B cell (primary cell): ENCODE measurements around the gene PLPPR5. TPM values are rescaled to one million over a fixed set of nuclear protein-coding genes. Genes with fewer than 3 reads are reported as not detected.
A peak's percentile ranks its signal among the peaks of the same experiment; 100 is the strongest.

Source experiments
- ATAC-seq: fragments of 200-7000 bp; cut with Tn5 transposase; one replicate; pipeline ENCODE4 v1.10.0; 2021; ENCODE audit warnings: low read depth, mild to moderate bottlenecking, moderate number of reproducible peaks, moderate library complexity
- CTCF ChIA-PET: fragments of 350-600 bp; sonication (Branson Sonifier 250); formaldehyde crosslinking; loops from one replicate; lab custom pipeline; 2021; ENCODE audit warnings: antibody characterized with exemption, inconsistent platforms; lab: Charles Lee
- POLR2A ChIA-PET: fragments of 350-600 bp; sonication (Branson Sonifier 250); formaldehyde crosslinking; loops from one replicate; lab custom pipeline; 2021; ENCODE audit warnings: antibody characterized with exemption; lab: Charles Lee
- DNase-seq: peaks from one replicate; pipeline ENCODE4 v3.0.0; 2013
- H2AFZ ChIP-seq: 2 replicates; pipeline ENCODE4 v1.6.1; 2012; ENCODE audit warnings: mild to moderate bottlenecking, low read depth, low read length; ENCODE audit not compliant: insufficient read depth, poor library complexity, severe bottlenecking
- H3K27ac ChIP-seq, 2 donors: 1 replicate in 1 of 2; 2 replicates in 1 of 2; pipeline ENCODE4 v1.5.1; 2012 to 2013; ENCODE audit warnings: low read length in 2 of 2, mild to moderate bottlenecking in 2 of 2, moderate library complexity in 1 of 2
- H3K27me3 ChIP-seq, 4 experiments: fragments of 200-600 bp in 1 of 4; sonication (generic) in 1 of 4; replicated peaks in 1 of 4; 1 replicate in 2 of 4; 2 replicates in 2 of 4; pipeline versions ENCODE4 v1.6.1 to v1.7.0; 2013 to 2016; ENCODE audit warnings: low read length in 3 of 4, mild to moderate bottlenecking in 2 of 4, mixed read lengths in 1 of 4, moderate library complexity in 1 of 4; ENCODE audit not compliant: insufficient read depth in 4 of 4, control insufficient read depth in 3 of 4; ENCODE audit errors: control extremely low read depth in 1 of 4
- H3K36me3 ChIP-seq, 2 experiments: replicated peaks in 1 of 2; 1 replicate in 1 of 2; 2 replicates in 1 of 2; pipeline versions ENCODE4 v1.6.1 to v1.7.1; 2013; ENCODE audit warnings: low read length in 1 of 2; ENCODE audit not compliant: insufficient read depth in 2 of 2, control insufficient read depth in 1 of 2; ENCODE audit errors: control extremely low read depth in 1 of 2, extremely low read depth in 1 of 2
- H3K4me1 ChIP-seq, 2 donors: fragments of 200-600 bp in 1 of 2; sonication (generic) in 1 of 2; 1 replicate in 1 of 2; 2 replicates in 1 of 2; pipeline versions ENCODE4 v1.5.1 to v1.6.1; 2013 to 2017; ENCODE audit warnings: low read length in 2 of 2; ENCODE audit not compliant: control insufficient read depth in 2 of 2, insufficient read depth in 2 of 2
- H3K4me2 ChIP-seq: replicated peaks from 2 replicates; pipeline ENCODE3; 2012; ENCODE audit warnings: mild to moderate bottlenecking, low read depth, low read length; ENCODE audit not compliant: poor library complexity, severe bottlenecking
- H3K4me3 ChIP-seq, 5 experiments: fragments of 200-600 bp in 1 of 5; sonication (generic) in 1 of 5; 1 replicate in 3 of 5; 2 replicates in 2 of 5; pipeline versions ENCODE4 v1.5.1 to v1.7.0; 2011 to 2016; ENCODE audit warnings: low read length in 4 of 5, mild to moderate bottlenecking in 4 of 5, low read depth in 2 of 5, control low read depth in 1 of 5, moderate library complexity in 1 of 5; ENCODE audit not compliant: insufficient read depth in 1 of 5; ENCODE audit errors: control extremely low read depth in 1 of 5, extremely low read depth in 1 of 5
- H3K79me2 ChIP-seq: fragments of 200-600 bp; sonication (generic); one replicate; pipeline ENCODE4 v1.6.0; 2016; ENCODE audit warnings: low read length; ENCODE audit not compliant: control insufficient read depth, insufficient read depth
- H3K9ac ChIP-seq: fragments of 200-600 bp; sonication (generic); 2 replicates; pipeline ENCODE4 v1.6.1; 2017; ENCODE audit warnings: mild to moderate bottlenecking, low read length, moderate library complexity
- H3K9me3 ChIP-seq, 3 donors: one replicate each; pipeline versions ENCODE4 v1.6.1 to v1.7.1; 2013; ENCODE audit warnings: low read length in 2 of 3; ENCODE audit not compliant: control insufficient read depth in 2 of 3, insufficient read depth in 1 of 3; ENCODE audit errors: control extremely low read depth in 1 of 3
- H4K20me1 ChIP-seq: 2 replicates; pipeline ENCODE4 v1.6.0; 2012; ENCODE audit warnings: mild to moderate bottlenecking, low read length; ENCODE audit not compliant: insufficient read depth, control insufficient read depth, poor library complexity, severe bottlenecking
- H3K27ac Mint-ChIP-seq: one replicate; pipeline ENCODE4 v1.8.0; 2021; ENCODE audit warnings: mixed read lengths
- H3K27me3 Mint-ChIP-seq: one replicate; pipeline ENCODE4 v1.8.0; 2021; ENCODE audit warnings: mixed read lengths
- H3K4me1 Mint-ChIP-seq: one replicate; pipeline ENCODE4 v1.8.0; 2021; ENCODE audit warnings: mixed read lengths
- H3K4me3 Mint-ChIP-seq: one replicate; pipeline ENCODE4 v1.8.0; 2021; ENCODE audit warnings: mixed read lengths
- H3K9me3 Mint-ChIP-seq: one replicate; pipeline ENCODE4 v1.8.0; 2022; ENCODE audit warnings: mixed read lengths; ENCODE audit not compliant: insufficient read depth
- CTCF ChIP-seq: fragments of 200-600 bp; IDR thresholded peaks from one replicate; pipeline ENCODE4 v1.8.0; 2022; ENCODE audit warnings: antibody characterized with exemption, mild to moderate bottlenecking
- EZH2 ChIP-seq: IDR thresholded peaks from 2 replicates; pipeline ENCODE4 v1.6.1; 2012; ENCODE audit warnings: borderline replicate concordance, low read depth, mild to moderate bottlenecking, moderate library complexity, low read length; ENCODE audit not compliant: insufficient read depth, poor library complexity, severe bottlenecking
- WGBS: methylation state at CpG from one replicate; pipeline ENCODE4 v1.1.5; 2013; ENCODE audit warnings: missing lambda C conversion rate; ENCODE audit not compliant: insufficient coverage; 5-methylcytosine and 5-hydroxymethylcytosine counted together
- intact Hi-C: fragments of 100-400 bp; cut with micrococcal nuclease; formaldehyde crosslinking; loops from one replicate; pipeline ENCODE4 v1.10.0; 2022
- polyA minus RNA-seq: library from RNA; depleted of rRNA, polyadenylated mRNA; stranded (reverse); fragments of >200 nt; gene quantifications from 2 replicates; pipeline ENCODE4 v1.2.3, GENCODE V29; 2012
- polyA plus RNA-seq: library from polyadenylated mRNA; depleted of rRNA; stranded (reverse); fragments of >200 nt; gene quantifications from 2 replicates; pipeline ENCODE4 v1.2.3, GENCODE V29; 2012
- total RNA-seq, 2 donors: library from RNA; stranded (reverse); fragments of 120-200 nt in 1 of 2; gene quantifications; 1 replicate in 1 of 2; 2 replicates in 1 of 2; pipeline versions ENCODE4 v1.2.3 to v1.2.4, GENCODE V29; 2013 to 2022

PLPPR5 gene
- total RNA-seq (not detected in 2 replicates), polyA plus RNA-seq (not detected in 2 replicates), polyA minus RNA-seq (not detected in 2 replicates)
- 0.02 TPM for total RNA-seq (2013)

DNA sequence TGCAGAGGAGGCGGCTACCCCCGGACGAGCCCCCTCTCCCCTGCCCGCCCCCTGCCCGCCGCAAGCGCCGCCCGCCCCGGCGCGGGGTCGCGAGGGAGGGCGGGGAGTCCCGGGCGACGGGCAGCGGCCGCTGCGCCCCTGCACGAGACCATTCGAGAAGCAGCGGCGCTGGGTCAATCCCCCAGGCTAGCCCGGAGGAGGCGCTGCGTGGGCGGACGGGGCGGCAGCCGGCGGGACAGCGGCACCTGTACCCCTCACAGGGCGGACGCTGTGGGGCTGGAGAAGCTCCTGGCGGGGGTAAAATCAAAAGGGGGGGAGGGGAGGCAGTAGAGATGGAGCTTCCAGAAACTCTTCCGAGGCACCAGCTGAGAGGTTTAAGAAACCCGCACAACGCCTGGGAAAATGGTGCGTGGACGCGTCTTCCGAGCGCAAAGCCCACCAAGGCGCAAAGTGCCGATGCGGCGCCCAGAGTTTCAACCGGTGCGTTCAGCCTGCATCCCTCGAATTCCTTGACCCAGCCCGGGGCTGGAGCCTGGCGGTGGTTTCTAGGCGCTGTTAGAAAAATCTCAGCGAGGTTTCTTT is at the start of gene PLPPR5:
TSS of gene PLPPR5 (minus strand) at position 1 of the 582 bp plus-strand sequence. CDS start 190 bp downstream, outside the sequence.
- WGBS: 5% methylated on average over 52 of the region's 56 CpGs
- peak within 1 kb of the TSS; percentile 22 for H2AFZ ChIP-seq
- ATAC-seq (no peak), DNase-seq (no peak)
- Mint-ChIP-seq H3K27me3 (peaks cover 40% of the 10 kb centered on the region), H3K4me3 (peak within 1 kb of the TSS; percentile 32), H3K9me3 (no peaks in the 10 kb centered on the region), H3K27ac (no peak within 1 kb of the TSS), H3K4me1 (peaks cover 2% of the 10 kb centered on the region)
- H3K4me1 ChIP-seq: peaks cover 0 to 3% of the 10 kb centered on the region in 2 donors
- no peak within 1 kb of the TSS for H3K27ac ChIP-seq
- peak within 1 kb of the TSS in 2 of 5 experiments; percentile 15 to 29 for H3K4me3 ChIP-seq
- H3K9me3 ChIP-seq: peaks cover 0 to 3% (median 0%) of the 10 kb centered on the region in 3 donors
- H3K36me3 ChIP-seq: no peaks in the 10 kb centered on the region
- peak within 1 kb of the TSS; percentile 63 for H3K4me2 ChIP-seq
- TF ChIP-seq CTCF (no peak), EZH2 (no peak)
- H3K79me2 ChIP-seq: no peaks in the 10 kb centered on the region
- ChIA-PET CTCF (interaction anchor here (0.9 kb wide), 1 partner anchor 14 kb away, joined by 3 read pairs; no protein-coding TSS in a partner anchor), POLR2A (no interaction called here)
- H3K9ac ChIP-seq: no peak within 1 kb of the TSS
- H3K27me3 ChIP-seq: peaks cover 0 to 25% (median 17%) of the 10 kb centered on the region in 4 experiments
- no peaks in the 10 kb centered on the region for H4K20me1 ChIP-seq
- intact Hi-C loops: no loop called here

- ATAC-seq (no peak), DNase-seq (no peak)
- WGBS: 91% methylated on average over 9 of the region's 10 CpGs
- no peaks in the 10 kb centered on the region for H3K27me3 Mint-ChIP-seq
- H3K4me1 Mint-ChIP-seq: no peaks in the 10 kb centered on the region
- Histone ChIP-seq H3K9me3 (peaks cover 0 to 10% (median 0%) of the 10 kb centered on the region in 3 donors), H3K36me3 (no peaks in the 10 kb centered on the region), H3K4me3 (no peak overlapping the region), H3K4me2 (no peak overlapping the region), H3K9ac (no peak overlapping the region), H3K27me3 (no peaks in the 10 kb centered on the region), H3K79me2 (no peaks in the 10 kb centered on the region), H4K20me1 (no peaks in the 10 kb centered on the region), H3K4me1 (no peaks in the 10 kb centered on the region), H2AFZ (no peak overlapping the region), H3K27ac (no peak overlapping the region)
- no peak overlapping the region for H3K27ac Mint-ChIP-seq
- H3K4me3 Mint-ChIP-seq: no peak overlapping the region
- POLR2A ChIA-PET: no interaction called here
- CTCF ChIA-PET: no interaction called here
- intact Hi-C loops: no loop called here
- TF ChIP-seq CTCF: no peak
- no peak for TF ChIP-seq EZH2
- H3K9me3 Mint-ChIP-seq: no peaks in the 10 kb centered on the region
These were observed 47.1 kb upstream of the PLPPR5 start for GRCh38 chr1:99051611-99052283.
